Stimulated activated naive CD4-positive, alpha-beta T cell treated with Interleukin-2 at 50 U/mL for 16 hours (primary cell): ENCODE measurements around the gene CRLF3.
A peak's percentile ranks its signal among the peaks of the same experiment; 100 is the strongest.
"Not testable (repeated sequence)": the region's sequence is repeated elsewhere in the genome, so short reads cannot be mapped to it uniquely, and the experiment has no call there.

Source experiments
- DNase-seq: peaks from one replicate; lab custom pipeline; 2025; lab: John Stamatoyannopoulos, UW

CRLF3 gene, protein sequence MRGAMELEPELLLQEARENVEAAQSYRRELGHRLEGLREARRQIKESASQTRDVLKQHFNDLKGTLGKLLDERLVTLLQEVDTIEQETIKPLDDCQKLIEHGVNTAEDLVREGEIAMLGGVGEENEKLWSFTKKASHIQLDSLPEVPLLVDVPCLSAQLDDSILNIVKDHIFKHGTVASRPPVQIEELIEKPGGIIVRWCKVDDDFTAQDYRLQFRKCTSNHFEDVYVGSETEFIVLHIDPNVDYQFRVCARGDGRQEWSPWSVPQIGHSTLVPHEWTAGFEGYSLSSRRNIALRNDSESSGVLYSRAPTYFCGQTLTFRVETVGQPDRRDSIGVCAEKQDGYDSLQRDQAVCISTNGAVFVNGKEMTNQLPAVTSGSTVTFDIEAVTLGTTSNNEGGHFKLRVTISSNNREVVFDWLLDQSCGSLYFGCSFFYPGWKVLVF

DNA sequence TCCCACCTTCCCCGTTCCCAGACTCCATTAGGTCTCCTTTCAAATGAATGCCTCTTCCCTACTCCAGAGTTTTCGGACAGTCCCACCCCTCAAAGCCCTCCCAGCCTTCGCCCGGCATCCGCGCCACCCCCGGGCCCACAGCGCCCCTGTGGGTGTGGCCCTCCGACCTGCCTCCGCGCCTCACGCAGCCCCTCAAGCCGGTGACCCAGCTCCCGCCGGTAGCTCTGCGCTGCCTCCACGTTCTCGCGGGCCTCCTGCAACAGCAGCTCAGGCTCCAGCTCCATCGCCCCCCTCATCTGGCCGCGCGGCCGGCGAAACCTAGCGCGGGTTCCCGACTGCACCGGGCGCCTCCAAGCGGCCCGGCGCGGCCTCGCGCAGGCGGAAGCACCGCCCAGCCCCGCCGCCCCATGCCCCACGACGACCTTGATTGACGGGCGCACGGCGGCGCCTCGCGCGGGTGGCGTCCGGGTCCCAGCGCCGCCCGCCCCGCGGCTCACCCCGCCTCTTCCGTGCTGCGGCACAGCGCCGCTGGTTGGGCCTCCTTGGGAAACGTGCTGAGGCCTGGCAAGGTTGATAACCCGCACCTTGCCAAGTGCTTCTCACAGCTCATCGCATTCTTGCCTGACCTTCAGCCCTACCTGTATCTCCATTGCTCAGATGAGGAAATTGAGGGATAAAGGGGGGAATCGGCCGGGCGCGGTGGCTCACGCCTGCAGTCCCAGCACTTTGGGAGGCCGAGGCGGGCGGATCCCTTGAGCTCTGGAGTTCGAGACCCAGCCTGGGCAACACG lies at the start of gene CRLF3:
Gene CRLF3, minus strand, starts transcription at position 337 of the 790 bp plus-strand sequence. Its CDS starts 41 bp downstream, at position 296.
- DNase-seq: peak; percentile 87

DNA sequence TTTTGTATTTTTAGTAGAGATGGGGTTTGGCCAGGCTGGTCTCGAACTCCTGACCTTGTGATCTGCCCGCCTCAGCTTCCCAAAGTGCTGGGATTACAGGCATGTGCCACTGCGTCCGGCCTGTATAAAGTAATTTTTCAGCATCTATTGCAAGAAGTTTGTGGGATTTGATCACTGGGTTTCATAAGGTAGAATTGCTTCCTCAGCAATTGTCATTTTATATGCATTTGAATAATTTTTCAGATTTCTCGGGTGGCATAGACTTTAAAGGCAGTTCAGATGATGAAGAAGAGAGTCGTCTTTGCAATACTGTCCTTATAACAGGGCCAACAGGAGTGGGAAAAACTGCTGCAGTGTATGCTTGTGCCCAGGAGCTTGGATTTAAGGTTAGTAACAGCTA lies 44.5 kb upstream of the CRLF3 start:
- no peak for DNase-seq

- no peak for DNase-seq
Observed at GRCh38 chr17:30864636-30865035, 40.1 kb upstream of the CRLF3 start.

DNA sequence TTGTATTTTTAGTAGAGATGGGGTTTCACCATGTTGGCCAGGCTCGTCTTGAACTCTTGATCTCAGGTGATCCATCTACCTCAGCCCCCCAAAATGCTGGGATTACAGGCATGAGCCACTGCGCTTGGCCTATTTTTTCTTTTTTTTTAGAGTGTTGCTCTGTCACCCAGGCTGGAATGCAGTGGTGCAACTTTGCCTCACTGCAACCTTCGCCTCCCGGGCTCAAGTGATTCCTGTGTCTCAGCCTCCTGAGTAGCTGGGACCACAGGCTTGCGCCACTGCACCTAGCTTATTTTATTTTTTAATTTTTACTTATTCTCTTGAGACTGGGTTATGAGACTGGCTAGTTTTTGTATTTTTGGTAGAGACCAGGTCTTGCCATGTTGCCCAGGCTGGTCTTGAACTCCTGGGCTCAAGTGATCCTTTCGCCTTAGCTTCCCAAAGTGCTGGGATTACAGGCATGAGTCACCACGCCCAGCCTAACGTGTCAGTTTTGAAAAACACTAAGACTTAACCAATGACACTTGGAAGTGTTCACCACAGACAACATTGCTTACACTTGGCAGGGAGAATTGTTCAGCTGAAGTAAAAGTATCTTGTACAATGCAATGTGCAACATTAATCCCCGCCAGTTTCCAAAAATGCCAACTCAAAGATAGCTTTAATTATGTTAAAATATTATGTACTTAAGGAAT lies 34.2 kb upstream of the CRLF3 start:
- no peak for DNase-seq

DNA sequence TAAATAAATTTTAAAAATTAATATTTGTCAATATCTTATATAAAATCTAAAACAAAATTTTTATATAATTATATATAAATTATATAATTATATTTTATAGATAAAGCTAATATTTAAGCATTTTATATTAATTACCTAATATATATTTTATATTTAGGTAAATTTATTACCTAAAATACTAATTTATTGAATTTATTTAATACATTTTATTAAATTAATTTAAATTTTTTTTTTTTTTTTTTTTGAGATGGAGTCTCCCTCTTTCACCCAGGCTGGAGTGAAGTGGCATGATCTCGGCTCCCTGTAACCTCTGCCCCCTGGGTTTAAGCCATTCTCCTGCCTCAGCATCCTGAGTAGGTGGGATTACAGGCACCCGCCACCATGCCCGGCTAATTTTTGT lies 29.7 kb upstream of the CRLF3 start:
- no peak for DNase-seq

DNA sequence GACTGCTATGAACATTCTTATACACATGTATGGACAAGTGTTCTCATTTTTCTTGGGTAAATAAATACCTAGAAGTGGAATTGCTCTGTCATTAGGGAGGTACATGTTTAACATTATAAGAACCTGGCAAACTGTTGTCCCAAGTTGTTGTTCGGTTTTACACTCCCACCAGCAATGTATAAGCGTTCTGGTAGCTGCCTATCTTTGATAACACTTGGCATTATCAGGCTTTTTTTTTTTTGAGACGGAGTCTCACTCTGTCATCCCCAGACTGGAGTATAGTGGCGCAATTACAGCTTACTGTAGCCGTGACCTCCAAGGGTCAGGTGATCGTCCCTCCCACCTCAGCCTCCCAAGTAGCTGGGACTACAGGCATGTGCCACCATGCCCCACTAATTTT lies 23.5 kb upstream of the CRLF3 start:
- no peak for DNase-seq

GRCh38 chr17:30840771-30841170 lies 16.3 kb upstream of the CRLF3 start:
- DNase-seq: no peak

- DNase-seq: no peak
Observed at GRCh38 chr17:30838202-30838807, 13.8 kb upstream of the CRLF3 start.

- DNase-seq: no peak
Observed at GRCh38 chr17:30832438-30833124, 8.1 kb upstream of the CRLF3 start.

DNA sequence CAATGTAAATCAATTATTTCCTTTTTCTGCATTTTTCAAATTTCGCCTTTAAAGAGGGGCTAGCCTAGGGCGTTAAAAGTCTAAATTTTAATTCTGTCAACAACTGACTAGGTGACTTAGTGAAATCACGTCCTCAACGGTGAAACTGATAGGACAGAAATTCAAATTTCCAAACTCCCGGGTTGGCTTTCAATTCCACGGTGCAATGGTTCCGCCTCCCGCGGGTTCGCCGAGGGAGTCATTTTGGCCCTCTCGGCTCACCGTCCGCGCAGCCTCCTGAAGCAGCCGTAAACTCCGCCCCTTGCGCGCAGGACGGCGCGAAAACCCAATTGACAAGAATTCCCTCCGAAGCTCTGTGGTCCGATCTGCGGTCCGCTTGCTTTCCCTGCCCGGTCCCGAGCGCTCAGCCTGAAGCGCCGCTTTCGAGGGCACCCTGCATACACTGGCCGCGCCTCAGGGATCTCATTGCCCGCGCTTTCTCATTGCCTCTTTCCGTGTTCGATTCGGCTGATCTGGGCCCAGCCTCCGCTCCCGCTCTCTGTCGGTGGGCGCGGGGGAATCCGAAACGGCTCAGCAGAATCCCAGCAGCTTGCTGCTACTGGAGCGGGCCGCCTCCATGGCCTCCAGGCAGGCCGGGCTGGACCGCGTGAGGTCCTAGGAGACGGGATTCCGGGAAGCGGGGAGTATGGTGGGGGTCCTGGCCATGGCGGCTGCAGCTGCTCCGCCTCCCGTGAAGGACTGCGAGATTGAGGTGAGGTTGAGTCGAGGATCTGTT lies 7.4 kb upstream of the CRLF3 start, which contains the start of gene ATAD5:
Gene ATAD5, plus strand, starts transcription at position 304 of the 775 bp plus-strand sequence. Its CDS starts 382 bp downstream, at position 686.
- DNase-seq: peak; percentile 88

DNA sequence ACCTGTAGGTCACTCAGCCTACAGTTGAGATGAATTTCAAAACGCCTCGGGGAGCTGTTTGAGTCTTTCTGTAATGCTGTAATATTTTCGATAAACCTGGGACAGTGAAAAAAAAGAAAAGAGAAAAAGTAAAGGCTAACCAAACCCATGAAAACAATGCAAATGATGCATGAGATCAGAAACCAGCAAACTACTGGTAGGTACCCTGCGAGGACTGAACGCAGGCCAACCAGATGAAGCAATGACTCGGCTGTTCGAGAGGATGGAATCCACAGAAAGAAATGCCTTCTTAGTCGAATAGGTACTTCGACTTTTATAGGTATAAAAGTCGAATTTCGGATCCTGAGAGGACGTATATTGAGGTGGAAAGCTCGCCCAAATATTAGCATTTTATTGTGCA lies 6.8 kb upstream of the CRLF3 start:
- DNase-seq: no peak

DNA sequence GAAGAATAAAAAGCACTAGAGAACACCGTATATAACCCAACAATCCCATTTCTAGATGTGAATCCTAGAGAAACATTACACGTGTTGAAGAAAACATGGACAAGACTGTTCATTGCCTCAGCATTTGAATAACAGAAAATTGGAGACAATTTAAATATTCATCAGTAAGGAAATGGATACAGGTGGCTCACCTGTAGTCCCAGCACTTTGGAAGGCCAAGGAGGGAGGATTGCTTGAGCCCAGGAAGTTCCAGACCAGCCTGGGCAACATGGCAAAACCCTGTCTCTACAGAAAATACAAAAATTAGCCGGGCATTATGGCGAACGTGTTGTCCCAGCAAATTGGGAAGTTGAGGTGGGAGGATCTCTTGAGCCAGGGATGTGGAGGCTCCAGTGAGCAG lies 4.5 kb upstream of the CRLF3 start:
- no peak for DNase-seq

GRCh38 chr17:30827082-30827481 lies 2.6 kb upstream of the CRLF3 start:
- no peak for DNase-seq

DNA sequence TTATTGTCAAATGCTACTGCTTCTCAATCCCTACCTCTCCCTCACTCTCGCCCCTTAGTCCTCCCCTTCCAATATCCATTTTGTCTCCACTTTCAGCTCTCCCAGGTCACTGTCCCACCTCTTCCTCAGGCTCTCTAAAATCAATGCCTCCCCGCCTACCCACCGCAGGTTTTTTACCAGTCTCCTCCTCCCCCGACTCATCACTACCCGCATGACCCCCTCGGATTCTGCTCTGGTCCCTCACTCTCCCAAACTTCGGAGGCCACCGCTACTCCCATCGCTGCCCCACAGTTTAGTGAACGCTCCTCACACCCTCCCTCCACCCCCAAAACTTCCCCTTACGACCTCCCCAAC lies 513 bp downstream of the CRLF3 start:
- DNase-seq: peak; percentile 27

DNA sequence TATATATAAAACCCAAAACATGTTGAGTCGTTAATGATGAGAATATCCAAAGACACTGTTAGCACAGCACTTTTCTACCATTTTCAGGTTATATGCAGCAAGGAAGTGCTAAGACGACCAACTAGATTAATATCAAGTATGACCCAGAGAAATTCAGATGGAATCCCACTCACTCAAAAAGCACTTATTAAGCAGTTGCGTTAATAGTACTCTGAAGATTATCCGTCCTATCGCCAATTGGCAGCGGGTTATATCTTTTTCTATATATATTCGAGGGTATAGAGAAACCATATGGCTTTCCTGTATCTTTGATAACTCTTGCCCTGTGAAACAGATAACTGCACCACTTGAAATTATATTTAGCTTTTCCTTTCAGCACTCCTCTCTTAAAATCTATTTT lies 1.1 kb downstream of the CRLF3 start:
- no peak for DNase-seq

- not testable (repeated sequence) for DNase-seq
Observed at GRCh38 chr17:30822919-30823318, 1.6 kb downstream of the CRLF3 start.

- no peak for DNase-seq
Observed at GRCh38 chr17:30821871-30822723, 2.4 kb downstream of the CRLF3 start.

GRCh38 chr17:30819971-30820705 lies 4.4 kb downstream of the CRLF3 start:
- no peak for DNase-seq

DNA sequence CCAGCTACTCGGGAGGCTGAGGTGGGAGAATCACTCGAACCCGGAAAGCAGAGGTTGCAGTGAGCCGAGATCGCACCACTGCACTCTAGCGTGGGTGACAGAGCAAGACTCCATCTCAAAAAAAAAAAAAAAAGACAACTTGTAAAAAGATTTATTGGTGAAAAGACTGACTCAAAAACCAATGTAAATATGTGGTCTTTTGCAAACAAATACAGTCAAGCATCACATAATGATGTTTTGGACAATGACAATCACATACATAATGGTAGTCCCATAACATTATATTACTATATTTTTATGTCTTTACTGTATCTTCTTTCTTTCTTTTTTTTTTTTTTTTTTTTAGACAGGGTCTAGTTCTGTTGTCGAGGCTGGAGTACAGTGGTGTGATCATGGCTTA lies 8.3 kb downstream of the CRLF3 start:
- DNase-seq: no peak
